Urothelium cell line (cell line): ENCODE results near the gene PCYT2.
A peak's percentile ranks its signal among the peaks of the same experiment; 100 is the strongest.

ENCODE experiments used
- DNase-seq: peaks from one replicate; pipeline ENCODE4 v3.0.0; 2011; ENCODE audit warnings: low spot score, mixed read lengths
- FAIRE-seq: peaks from 2 replicates; lab custom pipeline; 2011; peaks lifted over from hg19 to GRCh38; lab: Jason Lieb, UNC

PCYT2 gene

DNA sequence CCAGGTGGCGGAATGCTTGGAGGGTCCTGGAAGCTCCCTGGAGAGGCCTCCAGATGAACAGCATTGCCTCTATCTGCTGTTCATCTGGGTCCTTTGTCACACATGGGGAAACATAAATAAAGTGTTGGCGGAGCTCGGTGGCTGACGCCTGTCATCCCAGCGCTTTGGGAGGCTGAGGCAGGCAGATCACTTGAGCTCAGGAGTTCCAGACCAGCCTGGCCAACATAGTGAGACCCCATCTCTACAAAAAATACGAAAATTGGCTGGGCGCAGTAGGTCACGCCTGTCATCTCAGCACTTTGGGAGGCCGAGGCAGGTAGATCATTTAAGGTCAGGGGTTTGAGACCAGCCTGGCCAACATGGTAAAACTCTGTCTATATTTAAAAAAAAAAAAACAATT is 33.7 kb upstream of the PCYT2 start:
- FAIRE-seq = no peak
- no peak for DNase-seq

DNA sequence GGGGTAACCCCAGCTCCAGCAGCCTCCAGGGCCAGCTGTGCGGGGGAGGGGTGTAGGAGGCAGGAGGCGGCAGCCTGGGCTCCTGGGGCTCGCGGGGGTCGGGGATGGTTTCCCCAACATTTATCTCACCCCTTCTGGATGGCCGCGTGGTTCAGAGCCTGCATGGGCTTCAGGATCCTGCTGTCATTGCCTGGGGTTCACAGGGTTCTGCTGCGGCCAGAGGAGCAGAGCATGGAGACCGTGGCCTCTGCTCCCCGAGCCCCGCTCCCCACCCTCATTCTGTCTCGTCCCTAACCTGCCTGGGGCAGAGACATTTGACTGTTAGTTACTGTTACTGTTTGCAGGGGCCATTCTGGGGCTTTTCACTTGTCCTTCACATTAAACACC is 31.0 kb upstream of the PCYT2 start:
- FAIRE-seq (no peak), DNase-seq (no peak)

DNA sequence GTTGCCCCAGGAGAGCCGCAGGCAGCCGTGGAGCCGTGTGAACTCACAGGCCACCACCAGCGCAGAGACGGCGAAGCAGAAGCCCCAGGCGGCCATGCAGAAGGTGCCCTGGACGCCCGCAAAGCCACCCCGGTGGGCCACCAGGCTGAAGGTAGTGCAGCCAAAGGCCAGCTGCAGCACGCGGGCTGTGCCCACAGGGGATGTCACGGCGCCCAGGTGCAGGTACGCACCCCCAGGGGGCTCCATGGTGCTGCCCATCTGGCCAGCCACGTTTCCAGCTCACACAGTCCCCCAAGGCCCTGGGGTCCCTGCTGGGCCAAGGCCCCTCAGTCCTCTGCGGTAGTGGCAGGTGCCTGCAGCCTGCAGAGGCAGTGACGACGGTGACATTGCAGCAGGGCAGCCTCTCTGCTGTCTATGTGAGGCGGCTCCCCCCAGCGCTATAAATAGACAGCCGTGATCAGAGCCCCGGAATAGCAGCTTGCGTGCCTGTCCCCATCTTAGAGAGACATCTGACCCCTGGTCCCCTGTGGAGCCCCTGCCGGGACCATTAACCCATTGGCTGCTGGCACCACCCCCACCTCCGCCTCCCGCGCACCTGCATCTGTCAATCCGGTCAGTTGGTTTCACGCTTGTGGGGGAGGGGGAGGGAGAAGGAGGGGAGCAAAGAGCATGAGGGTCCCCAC is 30.4 kb upstream of the PCYT2 start:
- no peak for DNase-seq
- FAIRE-seq = no peak

DNA sequence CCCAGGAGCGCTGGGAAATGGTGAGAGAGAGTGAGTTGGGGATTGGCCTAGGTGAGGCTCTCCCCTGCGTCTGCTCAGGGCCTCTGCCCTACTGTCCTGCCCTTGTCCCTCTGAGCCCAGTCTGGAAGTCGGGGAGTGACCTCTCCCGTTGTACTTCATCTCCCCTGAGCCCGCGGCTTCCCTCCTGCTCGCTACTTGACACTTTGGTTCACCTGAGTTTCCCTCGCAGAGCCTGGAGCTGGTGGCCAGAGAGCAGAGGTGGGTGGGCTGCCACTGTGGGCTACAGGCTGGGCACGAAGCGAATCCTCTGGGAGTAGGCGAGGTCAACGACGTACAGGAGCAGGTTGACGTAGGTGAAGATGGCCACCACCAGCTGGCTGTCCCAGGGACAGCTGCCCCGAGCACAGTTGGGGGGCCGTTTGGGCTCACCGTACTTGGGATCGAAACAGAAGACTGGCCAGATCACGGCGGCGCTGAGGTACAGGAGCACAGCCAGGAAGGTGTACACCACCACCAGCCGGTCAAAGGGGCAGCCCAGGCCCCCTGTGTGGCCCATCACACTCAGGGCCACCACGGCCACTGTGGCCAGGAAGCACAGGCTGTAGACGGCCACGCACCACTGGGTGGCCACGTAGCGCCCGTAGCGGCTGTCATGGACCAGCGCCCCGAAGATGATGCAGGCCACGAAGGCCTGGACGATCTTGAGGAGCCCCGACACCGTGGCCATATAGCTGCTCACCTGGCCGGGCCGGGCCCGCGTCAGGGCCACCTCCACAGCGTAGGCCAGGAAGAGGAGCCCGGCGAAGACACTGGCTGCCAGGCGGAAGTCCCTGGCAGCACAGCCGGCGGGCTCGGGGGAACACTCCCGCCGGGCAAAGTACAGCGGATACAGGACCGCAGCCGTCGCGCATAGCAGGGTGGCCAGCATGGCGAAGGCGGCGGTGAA is 29.6 kb upstream of the PCYT2 start:
- FAIRE-seq (peak; percentile 65), DNase-seq (no peak)

DNA sequence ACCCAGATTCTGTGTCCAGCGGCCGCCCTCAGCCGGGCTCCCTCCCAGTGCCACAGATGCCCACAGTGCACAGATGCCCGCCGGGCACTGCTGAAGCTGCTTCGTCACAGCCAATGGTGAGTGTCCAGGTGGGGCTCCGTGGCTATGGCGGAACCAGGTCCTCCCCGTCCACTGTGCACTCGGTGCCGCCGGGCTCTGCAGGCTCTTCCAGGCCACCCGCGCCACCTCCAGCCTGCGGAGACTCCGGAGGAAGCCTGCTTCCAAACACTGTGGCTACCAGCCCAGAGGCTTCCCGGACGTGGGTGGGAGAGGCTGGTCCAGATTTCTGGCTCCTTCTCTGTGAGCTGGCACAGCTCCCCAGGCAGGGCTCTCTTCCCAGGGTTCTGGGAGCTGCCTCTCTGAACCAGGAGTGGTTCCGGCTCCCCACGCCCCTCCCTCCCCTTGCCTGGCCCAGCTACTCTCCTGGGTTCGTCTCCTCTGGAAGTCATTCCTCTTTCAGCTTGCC is 28.7 kb upstream of the PCYT2 start:
- FAIRE-seq (no peak), DNase-seq (no peak)

DNA sequence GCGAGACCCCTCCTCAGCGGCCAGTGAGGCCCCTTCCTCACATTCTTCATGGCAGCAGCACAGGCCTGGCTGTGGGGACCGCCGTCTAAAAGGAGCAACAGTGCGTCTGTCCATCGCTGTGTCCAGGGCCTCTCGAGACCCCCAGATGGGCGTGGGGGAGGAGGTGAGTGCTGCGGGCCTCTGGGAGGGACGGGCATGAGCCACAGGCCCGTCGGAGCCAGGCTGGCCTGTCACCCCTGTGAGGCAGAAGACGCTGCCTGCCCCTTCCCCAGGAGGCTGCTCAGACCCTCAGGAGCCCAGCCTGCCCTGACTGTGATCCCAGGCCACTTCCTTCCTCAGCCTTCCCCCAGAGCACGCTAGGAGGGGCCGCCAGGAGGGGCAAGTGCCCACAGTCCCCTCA is 28.0 kb upstream of the PCYT2 start:
- FAIRE-seq = no peak

DNA sequence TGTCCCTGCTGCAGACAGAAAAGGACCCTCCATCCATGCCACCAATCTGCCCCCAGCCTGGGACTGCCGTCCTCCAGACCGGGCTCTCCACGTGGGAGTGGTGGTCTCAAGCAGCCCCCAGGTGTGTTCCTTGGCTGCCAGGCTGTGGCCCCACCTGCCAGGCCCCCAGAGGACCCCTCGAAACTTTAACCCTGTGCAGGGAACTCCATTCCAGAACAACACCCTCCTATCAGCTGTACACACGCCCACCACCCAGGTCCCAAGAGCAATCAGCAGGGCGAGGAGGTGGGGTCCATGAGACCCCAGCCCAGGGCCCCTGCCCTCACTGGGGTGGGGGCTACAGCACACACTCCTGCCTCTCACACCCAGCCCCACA is 24.5 kb upstream of the PCYT2 start:
- FAIRE-seq = no peak
- DNase-seq = no peak

More for the DNA sequence above, 28.0 kb upstream of the PCYT2 start:
- DNase-seq = no peak

DNA sequence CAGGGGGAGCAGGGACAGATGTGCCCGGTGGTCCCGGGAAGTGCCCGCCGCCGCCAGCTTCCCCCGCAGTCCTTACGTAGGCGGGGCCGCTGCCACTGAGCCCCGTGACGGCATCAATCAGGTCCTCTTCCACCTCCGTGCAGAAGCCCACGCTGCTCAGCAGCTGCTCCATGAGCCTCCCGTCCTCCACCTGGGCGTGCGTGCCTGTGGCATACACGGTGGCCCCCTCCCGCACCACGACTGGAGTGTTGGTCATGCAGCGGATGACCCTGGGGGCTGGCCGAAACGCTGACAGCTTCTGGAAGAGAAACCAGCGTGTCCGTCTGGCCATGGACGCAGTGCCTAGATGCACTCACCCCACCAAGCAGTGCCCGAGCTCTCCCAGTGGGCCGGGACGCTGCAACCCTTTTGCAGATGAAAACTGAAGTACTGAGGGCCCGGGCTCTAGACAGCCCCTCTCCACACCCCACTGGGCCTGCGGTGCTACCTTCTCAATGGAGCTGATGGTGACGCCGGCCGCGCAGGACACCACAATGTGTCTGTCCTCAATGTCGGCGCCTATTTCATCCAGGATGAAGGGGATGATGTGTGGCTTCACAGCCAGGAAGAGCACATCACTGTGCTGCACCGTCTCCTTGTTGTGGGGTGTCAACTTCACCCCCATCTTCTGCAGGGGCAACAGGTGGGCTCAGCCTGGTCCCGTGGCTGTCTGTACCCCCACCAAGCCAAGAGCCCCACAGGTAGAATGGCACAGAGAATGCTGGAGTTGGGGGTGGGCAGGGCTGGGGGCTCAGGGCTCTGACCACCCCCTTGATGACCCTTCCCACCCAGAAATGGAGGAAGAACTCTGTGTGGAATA is 23.9 kb upstream of the PCYT2 start:
- DNase-seq = no peak
- peak; percentile 61 for FAIRE-seq

DNA sequence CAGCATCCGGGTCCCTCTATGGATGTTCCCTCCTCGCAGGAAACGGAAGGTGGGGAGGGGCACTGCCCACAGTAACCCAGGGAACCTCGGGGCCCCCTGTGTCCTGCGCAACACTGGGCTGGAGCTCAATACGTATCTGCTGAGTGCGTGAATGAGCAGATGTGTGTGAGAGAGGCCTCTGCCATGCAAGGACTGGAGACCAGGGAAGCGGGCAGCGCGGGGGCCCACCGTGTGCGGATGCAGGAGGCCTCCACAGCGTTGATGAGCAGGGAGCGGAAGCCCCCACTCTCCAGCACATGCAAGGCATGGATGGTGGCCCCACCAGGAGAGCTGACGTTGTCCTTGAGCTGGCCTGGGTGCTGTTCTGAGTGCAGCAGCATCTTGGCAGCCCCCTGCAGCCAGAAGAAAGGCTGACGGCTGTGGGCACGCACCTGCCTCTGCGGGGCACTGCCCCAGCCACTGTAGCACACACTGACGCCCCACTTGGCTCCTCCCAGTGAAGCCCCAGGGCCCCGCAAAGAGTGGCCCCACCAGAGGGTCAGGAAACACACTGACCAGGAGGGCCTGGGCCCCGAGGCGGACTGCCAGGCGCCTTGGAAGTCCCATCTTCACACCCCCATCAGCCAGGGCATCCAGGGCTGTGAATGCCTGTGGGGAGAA is 23.0 kb upstream of the PCYT2 start:
- no peak for DNase-seq
- FAIRE-seq = no peak

DNA sequence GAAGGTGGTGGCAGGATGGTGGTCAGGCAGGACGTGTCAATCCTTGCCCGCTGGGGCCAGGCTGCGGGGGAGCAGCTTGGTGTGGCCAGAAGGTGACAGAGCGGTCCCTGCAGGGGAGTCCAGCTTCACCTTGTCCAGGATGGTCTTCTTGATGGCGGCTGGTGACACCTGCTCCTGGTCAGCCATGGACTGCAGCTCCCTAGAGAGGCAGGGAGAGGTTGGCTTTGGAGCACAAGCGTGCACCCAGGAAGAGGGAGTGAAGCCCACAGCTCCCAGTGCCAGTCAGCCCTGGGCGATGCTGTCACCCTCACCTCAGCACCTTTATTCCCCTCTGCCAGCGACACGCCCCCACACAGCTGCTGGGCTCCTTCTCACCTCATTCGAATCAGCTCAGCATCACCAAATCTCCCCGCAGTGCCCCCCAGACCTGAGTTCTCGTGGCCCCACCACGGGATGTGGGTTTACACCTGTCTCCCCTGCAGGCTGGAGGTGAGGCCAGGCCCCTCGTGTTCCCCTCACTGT is 22.0 kb upstream of the PCYT2 start:
- FAIRE-seq = no peak

DNA sequence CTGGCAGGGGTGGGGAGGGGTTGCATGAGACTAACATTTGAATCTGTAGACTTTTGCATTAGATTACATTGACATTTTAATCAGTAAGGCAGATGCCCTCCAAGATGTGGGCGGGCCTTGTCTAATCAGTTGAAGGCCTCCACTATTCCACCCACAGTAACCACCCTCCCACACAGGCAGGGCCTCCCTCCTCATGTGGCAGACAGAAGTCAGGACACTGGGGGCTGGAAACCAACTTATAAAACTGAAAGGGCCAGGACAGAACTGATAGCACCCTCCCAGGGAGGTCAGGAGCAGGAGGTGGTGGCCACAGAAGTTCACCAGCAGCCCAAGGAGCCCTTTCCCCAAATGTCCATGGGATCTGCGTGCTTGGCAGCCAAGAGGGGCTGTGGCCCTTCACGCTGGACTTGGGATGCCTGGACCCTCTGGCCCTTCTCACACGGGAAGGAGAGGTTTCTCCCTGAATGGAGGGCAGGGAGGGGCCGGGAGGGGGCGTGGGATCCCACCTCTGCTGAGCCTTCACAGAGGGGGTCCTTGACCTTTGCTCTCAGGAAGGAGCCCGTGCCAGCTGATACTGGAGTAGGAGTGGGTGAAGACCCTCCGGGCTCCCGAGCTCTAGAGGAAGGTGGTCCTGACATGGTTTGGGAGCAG is 21.3 kb upstream of the PCYT2 start:
- DNase-seq = no peak
- FAIRE-seq = no peak

More for the DNA sequence above, 22.0 kb upstream of the PCYT2 start:
- DNase-seq = no peak

DNA sequence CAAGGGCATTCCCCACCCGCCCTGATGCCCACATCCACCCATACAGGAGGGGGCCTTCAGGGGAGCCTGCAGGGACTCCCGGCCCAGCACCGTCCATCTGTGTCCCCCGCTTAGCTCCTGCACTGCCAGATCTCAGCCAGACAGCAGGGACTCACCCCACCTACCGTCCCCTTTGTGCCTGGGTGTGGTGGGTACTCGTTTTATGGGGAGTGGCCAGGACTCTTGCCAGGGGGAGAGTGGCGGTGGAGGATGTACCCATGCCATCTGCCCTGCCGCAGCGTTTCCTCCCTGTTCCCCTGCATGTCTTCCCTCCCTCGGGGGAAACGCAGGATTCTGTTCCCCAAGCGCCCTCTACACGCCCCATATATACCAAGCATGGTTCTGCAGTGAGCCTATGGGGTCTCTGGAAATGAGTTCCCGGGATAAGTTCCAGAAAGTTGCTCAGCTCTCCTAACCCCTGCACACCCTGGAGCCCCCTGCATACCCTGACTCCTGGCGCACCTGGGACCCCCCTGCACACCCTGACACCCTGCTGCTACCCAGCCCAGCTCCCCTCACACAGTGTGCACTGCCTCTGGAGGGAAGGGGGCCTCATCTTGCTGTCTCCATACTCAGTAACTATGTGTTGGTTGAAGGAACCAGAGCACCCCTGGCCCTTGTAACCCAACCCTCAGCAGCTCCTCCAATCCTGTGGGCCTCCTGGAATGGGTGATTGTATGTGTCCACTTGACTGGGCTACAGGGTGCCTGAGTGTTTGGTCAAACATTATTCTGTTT is 20.5 kb upstream of the PCYT2 start:
- no peak for FAIRE-seq

DNA sequence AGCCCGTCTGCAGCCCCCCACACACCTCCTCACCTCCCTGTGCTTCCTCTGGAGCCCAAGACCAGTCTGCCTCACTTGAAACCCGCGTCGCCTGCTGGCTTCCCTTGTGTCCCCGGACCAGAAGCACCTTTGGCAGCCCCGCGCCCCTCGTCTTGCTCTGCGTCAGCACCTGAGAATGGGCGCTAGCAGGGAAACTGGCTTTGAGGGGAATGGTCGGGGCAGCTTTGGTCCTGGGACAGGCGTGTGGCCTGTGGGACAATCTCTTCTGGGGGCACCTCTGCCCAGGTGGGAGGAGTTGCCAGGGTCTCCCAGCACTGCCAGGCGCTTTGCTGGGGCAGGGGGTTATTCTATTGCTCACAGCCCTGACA is 20.0 kb upstream of the PCYT2 start:
- FAIRE-seq (no peak), DNase-seq (no peak)

More for the DNA sequence above, 20.5 kb upstream of the PCYT2 start:
- DNase-seq = no peak

DNA sequence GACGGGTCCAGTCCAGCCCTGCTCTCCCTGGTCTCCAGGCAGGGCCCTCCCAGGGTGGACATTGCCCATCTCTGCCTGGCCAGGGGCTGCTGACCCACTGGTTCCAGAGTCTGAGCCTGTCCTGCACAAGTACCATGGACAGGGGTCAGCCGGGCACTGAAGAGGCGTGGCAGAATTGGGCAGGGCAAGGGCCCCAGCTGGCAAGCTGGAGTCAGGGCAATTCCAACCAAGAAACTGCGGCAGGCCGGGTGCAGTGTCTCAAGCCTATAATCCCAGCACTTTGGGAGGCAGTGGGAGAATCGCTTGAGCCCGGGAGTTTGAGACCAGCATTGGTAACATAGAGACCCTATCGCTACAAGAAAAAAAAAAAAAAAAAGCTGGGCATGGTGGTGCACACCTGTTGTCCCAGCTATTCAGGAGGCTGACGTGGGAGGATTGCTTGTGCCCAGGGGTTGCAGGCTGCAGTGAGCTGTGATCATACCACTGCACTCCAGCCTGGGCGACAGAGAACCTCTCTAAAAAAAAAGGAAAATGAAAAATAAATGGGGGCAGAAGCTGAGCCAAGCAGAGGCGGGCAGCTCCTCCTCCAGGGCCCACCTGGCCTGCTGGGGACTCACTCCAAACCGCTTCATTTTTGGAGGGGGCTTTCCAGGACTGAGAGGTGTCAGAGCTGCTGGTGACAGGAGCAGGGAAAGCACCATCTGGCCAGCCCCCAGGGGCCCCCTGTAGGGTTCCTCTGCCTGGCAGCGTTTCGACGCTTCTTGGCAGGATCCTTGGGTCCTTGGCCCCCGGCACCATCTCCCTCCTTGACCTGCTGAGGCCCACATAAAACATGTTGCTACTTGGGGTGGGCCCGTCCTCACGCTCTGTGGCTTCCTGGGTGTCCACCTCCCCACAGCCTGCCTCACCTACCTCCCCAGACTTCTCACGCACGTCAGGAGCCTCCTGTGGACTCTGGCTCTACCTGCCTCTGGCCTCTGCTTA is 19.2 kb upstream of the PCYT2 start:
- no peak for DNase-seq
- no peak for FAIRE-seq

DNA sequence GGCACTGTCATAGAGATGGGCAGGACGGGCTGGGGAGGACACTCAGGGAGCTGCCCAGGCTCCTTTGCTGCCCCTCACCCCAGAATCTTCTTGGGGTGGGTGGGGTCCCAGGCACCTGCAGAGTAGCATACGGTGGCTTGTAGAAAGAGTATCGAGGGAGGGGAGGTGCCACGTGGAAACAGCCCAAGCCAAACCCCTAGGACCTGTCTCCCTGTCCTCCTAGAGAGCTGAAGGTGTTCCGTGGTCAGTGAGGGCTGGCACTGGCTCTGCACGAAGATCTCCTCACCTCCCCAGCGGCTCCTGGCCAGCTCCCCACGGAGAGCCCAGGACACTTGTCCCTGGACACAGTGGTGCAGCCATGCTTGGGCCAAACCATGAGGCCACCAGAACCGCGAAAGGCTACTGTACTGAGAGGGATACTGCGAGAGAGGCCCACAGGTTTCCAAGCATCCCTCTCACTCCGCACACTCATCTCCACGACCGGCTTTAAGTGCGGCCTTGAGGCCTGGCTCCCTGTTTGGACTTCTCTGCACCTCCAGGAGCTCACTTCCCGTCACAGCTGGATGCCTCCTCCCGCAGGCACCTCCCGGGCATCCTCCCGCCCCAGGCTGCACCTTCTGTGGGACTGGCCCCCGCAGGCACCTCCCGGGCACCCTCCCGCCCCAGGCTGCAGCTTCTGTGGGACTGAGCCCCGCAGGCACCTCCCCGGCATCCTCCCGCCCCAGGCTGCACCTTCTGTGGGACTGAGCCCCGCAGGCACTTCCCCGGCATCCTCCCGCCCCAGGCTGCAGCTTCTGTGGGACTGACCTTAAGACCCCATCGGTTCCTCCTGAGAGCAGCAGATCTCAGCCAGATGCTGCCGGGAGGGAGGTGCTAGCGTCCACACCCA is 18.3 kb upstream of the PCYT2 start:
- FAIRE-seq (no peak), DNase-seq (no peak)

DNA sequence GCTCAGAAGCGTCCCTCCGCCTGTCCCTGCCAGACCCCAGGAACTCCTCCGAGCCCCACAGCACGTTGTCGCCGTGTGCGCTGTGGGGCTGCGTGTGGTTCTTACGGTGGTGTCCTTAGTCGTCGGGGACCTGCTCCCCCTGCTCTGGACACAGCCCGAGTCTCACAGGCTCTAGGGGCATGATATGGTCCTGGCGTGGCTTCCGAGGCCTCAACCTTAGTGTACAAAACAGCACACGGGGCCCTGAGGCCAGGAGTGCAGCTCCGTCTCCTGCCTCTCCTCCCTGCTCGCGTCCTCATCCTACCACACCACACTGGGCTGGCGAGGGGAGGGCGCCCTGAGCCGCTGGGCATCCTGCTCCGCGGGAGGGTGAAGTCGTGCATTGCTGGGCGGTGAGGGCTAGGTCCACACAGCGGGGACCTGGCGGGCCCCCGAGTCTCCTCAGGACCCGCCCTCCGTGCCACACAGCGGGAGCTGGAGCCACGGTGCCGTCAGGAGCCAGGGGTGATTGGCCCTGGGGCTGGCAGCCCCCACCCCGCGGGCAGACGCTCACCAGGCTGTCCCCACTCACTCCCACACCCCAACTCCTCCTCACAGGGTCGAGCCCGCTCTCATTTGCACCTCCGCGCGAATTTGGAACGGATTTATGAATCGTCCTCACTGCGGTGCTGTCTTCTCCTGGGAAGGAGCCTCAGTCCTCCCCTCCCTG is 17.5 kb upstream of the PCYT2 start:
- FAIRE-seq = peak; percentile 87

More for the DNA sequence above, 17.5 kb upstream of the PCYT2 start:
- peak; percentile 52 for DNase-seq
